Measurements from ENCODE around the gene APMAP. TPM values are rescaled to one million over a fixed set of nuclear protein-coding genes. Genes with fewer than 3 reads are reported as not detected.

Gene APMAP
- total RNA-seq, 1 experiment from 2014 or later, result 67.8 TPM

DNA sequence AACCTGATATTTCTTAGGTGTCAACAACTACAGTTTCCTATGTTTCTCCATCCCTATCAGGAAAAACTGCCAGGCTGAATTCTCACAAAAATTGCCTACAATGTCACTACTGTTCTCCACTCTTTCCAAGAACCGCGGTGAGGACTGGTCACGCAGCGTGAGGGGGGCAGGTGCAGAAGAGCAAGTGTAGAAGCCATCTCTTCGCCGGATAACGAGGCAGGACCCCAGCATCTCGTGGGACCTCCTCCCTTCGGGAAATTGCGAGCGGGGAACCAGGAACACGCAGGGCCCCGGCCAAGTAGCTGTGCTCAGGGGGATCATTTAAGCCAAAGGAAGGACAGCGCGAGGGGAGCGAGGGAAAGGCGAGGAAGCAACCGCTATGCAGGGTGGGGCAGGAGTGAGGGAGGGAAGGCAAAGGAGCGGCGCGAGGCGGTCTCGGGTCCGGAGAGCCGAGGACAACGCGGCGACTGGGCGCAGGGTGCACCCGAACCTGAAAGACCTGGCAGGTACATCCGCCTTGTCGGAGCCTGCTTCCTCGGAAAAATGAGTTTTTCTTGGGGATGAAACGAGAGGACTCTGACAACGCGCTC is 559 bp downstream of the APMAP start:
- Histone ChIP-seq H3K4me1 (ENCODE audit: insufficient read depth, low read length) (peaks cover 4% of the 10 kb centered on the region; the same call in 1 of the 2 replicates), H3K79me2 (ENCODE audit: insufficient read depth, low read length) (peaks cover 11% of the 10 kb centered on the region; the same call in 1 of the 2 replicates), H3K79me1 (ENCODE audit: insufficient read depth, low read depth, low read length, poor library complexity, severe bottlenecking) (no peaks in the 10 kb centered on the region), H2BK20ac (ENCODE audit: low read depth, low read length, poor library complexity, severe bottlenecking) (no peak overlapping the region), H2BK5ac (ENCODE audit: insufficient read length, low read length) (no peak overlapping the region), H3K14ac (ENCODE audit: insufficient read depth, low read length) (peak overlapping the region; percentile 58; the same call in 1 of the 2 replicates), H3K56ac (ENCODE audit: insufficient read length, low read depth, low read length) (no peak overlapping the region), H4K5ac (ENCODE audit: insufficient read length, low read depth, low read length) (no peak overlapping the region), H3K9me3 (ENCODE audit: control insufficient read depth, low read depth, low read length) (no peaks in the 10 kb centered on the region), H2BK12ac (ENCODE audit: insufficient read length, low read depth, low read length) (no peak overlapping the region), H2AFZ (ENCODE audit: low read length) (no peak overlapping the region), H2AK5ac (ENCODE audit: insufficient read length, low read length) (no peak overlapping the region), H3K23me2 (ENCODE audit: insufficient read length, low read depth, low read length, poor library complexity, severe bottlenecking) (peaks cover 8% of the 10 kb centered on the region), H3K4me2 (ENCODE audit: insufficient read depth, insufficient read length, low read length) (peak overlapping the region; percentile 73), H3K18ac (ENCODE audit: insufficient read length, low read depth, low read length) (no peak overlapping the region), H3K9ac (ENCODE audit: extremely low read depth, insufficient read length, low read length) (peak overlapping the region; percentile 51), H2BK15ac (ENCODE audit: low read depth, low read length) (no peak overlapping the region), H3K4ac (ENCODE audit: low read depth, low read length) (no peak overlapping the region), H4K20me1 (ENCODE audit: control insufficient read depth, insufficient read depth, insufficient read length) (peaks cover 2% of the 10 kb centered on the region), H3T11ph (ENCODE audit: low read length) (no peak overlapping the region), H3K27me3 (ENCODE audit: insufficient read depth, low read length) (no peaks in the 10 kb centered on the region), H2BK120ac (ENCODE audit: low read depth, low read length, poor library complexity, severe bottlenecking) (no peak overlapping the region), H4K8ac (replicated peaks; ENCODE audit: insufficient read length, low read depth, low read length) (no peak overlapping the region), H4K91ac (ENCODE audit: insufficient read length, low read depth, low read length) (no peak overlapping the region), H3K23ac (ENCODE audit: insufficient read length, low read depth, low read length) (no peak overlapping the region), H3K27ac (ENCODE audit: insufficient read length, low read depth, low read length) (no peak overlapping the region)
- peaks cover 0 to 4% (median 2%) of the 10 kb centered on the region in 3 experiments; a peak in 1 of 7 replicates for H3K36me3 Mint-ChIP-seq (ENCODE audit: insufficient read depth in 1 of 3, low read depth in 3 of 3)
- no peak for DNase-seq
- peak overlapping the region; percentile 93 to 96 for H3K4me3 Mint-ChIP-seq
- H3K27ac Mint-ChIP-seq, result peak overlapping the region in 1 of 3 experiments; percentile 19; a peak in 1 of 7 replicates
- no CpG with 5 or more reads among the region's 36 CpGs for WGBS (ENCODE audit: extremely low coverage, insufficient read length, low lambda C conversion rate)
- H3K4me1 Mint-ChIP-seq, result peaks cover 29 to 36% of the 10 kb centered on the region in 2 experiments
- H3K27me3 Mint-ChIP-seq (ENCODE audit: low read depth), result peaks cover 15% of the 10 kb centered on the region
- TF ChIP-seq, protein P1, sequence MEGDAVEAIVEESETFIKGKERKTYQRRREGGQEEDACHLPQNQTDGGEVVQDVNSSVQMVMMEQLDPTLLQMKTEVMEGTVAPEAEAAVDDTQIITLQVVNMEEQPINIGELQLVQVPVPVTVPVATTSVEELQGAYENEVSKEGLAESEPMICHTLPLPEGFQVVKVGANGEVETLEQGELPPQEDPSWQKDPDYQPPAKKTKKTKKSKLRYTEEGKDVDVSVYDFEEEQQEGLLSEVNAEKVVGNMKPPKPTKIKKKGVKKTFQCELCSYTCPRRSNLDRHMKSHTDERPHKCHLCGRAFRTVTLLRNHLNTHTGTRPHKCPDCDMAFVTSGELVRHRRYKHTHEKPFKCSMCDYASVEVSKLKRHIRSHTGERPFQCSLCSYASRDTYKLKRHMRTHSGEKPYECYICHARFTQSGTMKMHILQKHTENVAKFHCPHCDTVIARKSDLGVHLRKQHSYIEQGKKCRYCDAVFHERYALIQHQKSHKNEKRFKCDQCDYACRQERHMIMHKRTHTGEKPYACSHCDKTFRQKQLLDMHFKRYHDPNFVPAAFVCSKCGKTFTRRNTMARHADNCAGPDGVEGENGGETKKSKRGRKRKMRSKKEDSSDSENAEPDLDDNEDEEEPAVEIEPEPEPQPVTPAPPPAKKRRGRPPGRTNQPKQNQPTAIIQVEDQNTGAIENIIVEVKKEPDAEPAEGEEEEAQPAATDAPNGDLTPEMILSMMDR (conservative IDR thresholded peaks at IDR 0.05), result no peak
- no peaks in the 10 kb centered on the region for H3K9me3 Mint-ChIP-seq
